GM12801 (cell line): ENCODE measurements around the gene DSCAML1.

Source experiments
- TF ChIP-seq, protein P1 (sequence below): IDR thresholded peaks from one replicate; pipeline ENCODE4 v1.5.1; 2011; ENCODE audit warnings: control low read depth; ENCODE audit not compliant: insufficient read length; ENCODE audit errors: extremely low read depth

Gene DSCAML1

DNA sequence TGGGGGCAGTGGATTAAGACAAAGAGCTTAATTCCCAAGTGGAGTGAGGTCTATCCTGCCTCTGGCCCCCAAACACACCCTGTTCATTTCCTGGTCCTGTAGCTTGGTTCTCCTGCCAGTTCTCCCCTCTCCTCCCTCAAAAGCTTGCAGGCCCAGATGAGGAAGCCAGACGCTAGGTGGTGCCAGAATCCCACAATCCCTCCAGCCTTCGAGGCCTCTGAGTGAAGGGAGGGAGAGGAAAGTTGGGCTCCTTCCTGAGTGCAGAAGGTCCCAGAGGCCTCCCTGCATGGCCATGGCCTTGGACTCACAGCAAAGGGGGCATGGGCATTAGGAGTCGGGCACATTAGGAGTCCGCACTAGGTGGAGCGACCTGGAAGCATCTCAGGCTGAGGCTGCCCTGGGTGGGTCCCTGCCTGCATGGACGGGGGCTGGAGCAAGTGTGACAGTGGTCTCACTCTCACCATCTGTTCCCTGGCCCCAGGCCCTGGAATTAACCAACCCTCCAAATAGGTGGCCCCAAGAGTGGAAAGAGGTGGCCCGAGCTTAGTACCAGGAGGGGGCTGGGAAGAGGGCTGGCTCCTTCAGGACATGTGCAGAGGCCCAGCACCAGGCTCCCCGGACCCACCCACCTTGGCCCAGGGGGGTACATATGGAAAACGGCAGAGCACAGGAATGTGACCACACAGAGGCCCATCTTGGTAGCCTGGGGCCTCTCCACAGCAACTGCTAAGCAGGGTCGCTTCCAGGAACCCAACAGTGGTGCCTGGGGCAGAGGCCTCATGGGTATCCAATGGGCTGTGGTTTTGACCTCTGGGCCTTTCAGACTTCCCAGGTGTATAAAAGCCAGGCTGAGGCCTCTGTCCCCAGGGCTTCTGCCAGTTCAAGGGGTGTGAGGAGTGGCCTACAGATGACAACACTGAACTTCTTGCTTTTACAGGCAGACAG, 22.4 kb upstream of the DSCAML1 start:
- TF ChIP-seq, protein P1, sequence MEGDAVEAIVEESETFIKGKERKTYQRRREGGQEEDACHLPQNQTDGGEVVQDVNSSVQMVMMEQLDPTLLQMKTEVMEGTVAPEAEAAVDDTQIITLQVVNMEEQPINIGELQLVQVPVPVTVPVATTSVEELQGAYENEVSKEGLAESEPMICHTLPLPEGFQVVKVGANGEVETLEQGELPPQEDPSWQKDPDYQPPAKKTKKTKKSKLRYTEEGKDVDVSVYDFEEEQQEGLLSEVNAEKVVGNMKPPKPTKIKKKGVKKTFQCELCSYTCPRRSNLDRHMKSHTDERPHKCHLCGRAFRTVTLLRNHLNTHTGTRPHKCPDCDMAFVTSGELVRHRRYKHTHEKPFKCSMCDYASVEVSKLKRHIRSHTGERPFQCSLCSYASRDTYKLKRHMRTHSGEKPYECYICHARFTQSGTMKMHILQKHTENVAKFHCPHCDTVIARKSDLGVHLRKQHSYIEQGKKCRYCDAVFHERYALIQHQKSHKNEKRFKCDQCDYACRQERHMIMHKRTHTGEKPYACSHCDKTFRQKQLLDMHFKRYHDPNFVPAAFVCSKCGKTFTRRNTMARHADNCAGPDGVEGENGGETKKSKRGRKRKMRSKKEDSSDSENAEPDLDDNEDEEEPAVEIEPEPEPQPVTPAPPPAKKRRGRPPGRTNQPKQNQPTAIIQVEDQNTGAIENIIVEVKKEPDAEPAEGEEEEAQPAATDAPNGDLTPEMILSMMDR: no peak

DNA sequence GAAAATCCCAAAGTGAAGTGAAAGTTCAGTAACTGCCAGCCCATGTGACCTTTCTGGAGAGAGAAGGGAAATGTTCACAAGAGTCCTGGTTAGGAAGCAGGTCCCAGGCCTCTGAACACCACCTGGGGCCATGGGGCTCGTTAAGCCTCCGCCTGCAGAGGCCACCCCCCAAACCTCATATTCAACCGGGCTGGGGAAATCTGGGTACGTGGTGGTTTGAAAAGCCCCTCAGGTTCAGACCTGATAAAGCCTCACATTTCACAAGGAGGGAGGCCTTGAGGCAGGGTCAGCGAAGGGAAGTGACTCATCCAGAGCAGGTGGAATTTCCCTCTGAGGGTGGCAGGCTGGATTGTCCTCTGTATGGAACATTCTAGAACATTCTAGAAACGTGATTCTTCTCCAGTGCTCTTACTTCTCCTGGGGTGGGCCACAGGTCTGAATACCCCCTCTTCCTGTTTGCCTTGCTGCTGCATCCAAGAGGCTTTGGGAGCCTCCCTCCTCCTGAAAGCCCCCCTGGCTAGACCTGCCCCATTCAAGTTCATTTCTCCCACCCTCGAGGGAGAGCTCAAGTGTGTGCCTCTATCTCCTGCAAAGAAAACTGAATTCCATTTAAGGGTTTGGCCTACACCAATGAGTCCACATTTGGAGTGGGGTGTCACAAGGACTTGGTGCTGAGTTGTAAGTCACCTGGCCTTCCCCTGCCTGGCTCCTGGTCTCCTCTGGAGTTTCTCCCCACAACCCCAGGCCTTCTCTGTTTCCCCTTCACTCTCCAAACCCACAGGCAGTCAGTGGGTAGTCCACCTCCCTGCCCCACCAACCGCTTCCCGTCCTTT, 21.2 kb upstream of the DSCAML1 start:
- TF ChIP-seq, protein P1: no peak

DNA sequence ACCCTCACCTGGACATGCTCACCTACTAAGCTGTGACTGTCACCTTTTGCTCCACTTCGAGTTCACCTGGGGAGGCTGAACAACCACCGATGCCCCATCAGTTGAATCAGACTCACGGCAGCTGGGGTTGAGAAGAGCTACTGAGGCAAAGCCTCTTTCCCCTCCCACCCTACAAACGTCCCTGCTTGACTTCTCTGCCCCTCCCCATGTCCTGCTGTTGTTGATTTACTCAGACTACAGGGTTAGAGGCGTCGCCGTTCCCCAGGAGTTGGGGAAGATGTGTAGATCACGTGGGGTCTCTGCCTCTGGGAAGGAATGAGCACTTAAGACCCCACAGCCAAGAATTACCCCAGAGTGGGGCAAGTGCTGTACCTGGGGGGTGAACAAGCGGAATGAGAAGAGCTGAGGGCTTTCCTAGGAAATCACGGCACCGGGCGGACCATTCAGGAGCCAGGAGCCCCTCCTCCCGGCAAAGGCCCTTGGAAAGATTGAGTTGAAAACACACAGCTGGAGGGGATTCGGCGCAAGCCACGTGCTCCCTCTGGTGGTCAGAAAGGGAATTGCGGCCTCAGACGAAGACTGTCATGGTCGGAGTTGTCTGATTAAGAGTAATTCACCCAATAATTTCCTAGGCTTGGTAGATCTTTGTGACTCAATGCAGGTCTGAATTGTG, 20.5 kb upstream of the DSCAML1 start:
- TF ChIP-seq, protein P1: peak; percentile 95

DNA sequence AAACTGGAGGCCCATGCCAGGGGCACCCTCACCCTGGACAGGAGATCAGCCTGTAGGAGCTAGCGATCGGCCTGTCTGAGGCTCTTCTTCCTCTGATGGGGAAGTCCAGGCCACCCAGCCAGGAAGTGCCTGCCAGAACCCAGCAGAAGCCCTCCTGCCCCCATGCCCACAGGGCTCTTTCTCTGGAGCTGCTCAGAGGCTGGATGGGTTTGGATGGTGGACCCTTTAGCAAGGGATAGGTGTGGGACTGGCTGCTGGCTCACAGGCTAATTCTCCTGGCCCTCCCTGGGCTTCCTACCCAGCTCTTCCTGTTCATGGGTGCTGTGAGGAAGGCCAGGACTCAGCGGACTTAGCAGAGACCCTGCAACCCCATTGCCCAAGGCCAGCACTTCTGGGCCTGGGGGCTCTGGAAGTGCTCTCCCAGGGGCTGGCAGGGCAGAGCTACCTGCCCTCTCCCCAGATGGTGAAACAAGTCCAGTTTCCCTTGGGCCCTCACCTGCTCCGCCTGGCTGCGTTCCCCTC, 19.9 kb upstream of the DSCAML1 start:
- TF ChIP-seq, protein P1: no peak

DNA sequence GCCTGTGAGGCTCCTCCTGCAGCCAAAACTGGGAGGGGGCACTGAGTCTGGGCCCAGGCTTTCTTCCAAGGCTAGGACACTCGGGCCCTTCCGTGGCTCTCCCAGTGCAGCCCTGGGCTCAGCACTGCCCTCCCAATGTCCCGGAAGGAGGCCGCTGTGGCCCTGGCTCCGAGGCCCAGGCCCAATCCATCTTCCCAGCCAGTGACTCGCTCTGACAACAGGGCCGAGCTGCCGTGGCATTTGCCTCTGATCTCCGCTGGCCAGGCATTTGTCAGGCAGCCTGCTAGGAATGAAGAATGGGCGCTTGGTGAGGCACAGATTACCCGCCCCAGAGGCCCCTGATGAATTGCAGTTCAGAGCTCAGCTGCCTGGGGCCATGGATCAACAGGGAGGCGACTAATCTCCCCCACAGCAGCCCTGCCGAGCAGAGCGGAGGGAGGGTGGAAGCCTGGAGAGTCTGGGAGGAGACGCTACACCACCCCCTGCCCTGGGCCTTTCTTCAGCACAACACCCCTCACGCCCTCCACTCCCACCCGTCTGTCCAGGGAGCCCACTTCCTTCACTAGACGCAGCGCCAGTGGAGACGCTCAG, 19.2 kb upstream of the DSCAML1 start:
- TF ChIP-seq, protein P1: no peak

DNA sequence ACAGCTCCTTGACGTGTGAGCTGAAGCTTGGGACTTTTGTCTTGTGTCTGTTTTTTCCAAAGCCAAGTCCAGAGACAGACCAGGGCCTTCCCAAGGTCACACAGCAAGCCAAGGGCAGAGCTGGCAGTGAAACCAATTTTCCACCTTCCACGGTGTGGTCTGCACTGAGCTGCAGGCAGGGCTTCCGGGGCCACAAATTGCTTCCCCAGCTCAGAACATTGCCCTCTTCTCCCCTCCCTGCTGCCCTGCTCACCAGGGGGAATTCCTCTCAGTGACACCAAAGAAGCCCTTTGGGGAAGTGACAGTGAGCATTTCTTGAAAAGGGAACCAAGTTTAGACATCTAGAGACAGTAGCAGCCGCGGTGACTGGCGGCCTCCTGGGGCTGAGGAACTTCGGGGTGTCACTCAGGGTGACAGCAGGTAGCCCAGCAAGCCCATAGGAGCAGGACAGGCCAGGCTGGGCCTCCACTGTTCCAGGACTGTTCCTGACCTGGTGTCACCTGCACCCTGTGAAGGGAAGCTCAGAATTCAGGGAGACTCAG, 18.3 kb upstream of the DSCAML1 start:
- TF ChIP-seq, protein P1: no peak
